HL-60 (cell line): ENCODE measurements around the gene LAMA5.

ENCODE experiments used
- GABPA ChIP-seq: IDR thresholded peaks from 2 replicates; pipeline ENCODE4 v1.6.1; 2012; ENCODE audit warnings: low read depth
- POLR2AphosphoS5 ChIP-seq: IDR thresholded peaks from 2 replicates; pipeline ENCODE4 v1.6.1; 2012; ENCODE audit warnings: low read depth
- SPI1 ChIP-seq: IDR thresholded peaks from 2 replicates; pipeline ENCODE4 v1.6.1; 2012; ENCODE audit warnings: low read depth, mild to moderate bottlenecking, borderline replicate concordance
- TF ChIP-seq, protein P1 (sequence below): IDR thresholded peaks from one replicate; pipeline ENCODE4 v1.5.1; 2011; ENCODE audit warnings: low read length, control low read depth, inconsistent platforms; ENCODE audit not compliant: insufficient read depth
- TF ChIP-seq, protein P2 (sequence below): IDR thresholded peaks from 2 replicates; pipeline ENCODE4 v1.6.1; 2012; ENCODE audit warnings: low read depth; ENCODE audit not compliant: insufficient replicate concordance

DNA sequence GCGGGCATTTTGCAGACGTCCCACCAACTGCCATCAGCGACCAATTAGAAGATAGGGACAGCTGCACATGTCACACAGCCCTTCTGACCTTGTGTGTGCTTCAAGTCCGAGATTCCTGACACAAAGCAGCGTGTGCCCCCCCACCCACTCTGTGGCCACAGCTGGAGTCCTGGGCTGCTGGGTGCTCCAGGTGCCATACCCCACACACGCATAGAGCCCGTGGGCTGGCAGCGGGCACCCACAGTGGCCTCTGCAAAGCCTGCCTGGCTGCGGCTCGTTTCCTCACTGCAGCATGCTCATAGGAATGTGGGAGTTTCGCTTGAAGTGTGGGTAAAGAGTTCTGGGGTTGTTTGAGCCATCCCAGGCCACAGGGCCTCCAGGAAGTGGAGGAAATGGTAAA is 66.8 kb downstream of the LAMA5 start:
- TF ChIP-seq POLR2AphosphoS5 (no peak), GABPA (no peak), SPI1 (no peak)
- TF ChIP-seq, protein P1, sequence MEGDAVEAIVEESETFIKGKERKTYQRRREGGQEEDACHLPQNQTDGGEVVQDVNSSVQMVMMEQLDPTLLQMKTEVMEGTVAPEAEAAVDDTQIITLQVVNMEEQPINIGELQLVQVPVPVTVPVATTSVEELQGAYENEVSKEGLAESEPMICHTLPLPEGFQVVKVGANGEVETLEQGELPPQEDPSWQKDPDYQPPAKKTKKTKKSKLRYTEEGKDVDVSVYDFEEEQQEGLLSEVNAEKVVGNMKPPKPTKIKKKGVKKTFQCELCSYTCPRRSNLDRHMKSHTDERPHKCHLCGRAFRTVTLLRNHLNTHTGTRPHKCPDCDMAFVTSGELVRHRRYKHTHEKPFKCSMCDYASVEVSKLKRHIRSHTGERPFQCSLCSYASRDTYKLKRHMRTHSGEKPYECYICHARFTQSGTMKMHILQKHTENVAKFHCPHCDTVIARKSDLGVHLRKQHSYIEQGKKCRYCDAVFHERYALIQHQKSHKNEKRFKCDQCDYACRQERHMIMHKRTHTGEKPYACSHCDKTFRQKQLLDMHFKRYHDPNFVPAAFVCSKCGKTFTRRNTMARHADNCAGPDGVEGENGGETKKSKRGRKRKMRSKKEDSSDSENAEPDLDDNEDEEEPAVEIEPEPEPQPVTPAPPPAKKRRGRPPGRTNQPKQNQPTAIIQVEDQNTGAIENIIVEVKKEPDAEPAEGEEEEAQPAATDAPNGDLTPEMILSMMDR = no peak
- TF ChIP-seq, protein P2, sequence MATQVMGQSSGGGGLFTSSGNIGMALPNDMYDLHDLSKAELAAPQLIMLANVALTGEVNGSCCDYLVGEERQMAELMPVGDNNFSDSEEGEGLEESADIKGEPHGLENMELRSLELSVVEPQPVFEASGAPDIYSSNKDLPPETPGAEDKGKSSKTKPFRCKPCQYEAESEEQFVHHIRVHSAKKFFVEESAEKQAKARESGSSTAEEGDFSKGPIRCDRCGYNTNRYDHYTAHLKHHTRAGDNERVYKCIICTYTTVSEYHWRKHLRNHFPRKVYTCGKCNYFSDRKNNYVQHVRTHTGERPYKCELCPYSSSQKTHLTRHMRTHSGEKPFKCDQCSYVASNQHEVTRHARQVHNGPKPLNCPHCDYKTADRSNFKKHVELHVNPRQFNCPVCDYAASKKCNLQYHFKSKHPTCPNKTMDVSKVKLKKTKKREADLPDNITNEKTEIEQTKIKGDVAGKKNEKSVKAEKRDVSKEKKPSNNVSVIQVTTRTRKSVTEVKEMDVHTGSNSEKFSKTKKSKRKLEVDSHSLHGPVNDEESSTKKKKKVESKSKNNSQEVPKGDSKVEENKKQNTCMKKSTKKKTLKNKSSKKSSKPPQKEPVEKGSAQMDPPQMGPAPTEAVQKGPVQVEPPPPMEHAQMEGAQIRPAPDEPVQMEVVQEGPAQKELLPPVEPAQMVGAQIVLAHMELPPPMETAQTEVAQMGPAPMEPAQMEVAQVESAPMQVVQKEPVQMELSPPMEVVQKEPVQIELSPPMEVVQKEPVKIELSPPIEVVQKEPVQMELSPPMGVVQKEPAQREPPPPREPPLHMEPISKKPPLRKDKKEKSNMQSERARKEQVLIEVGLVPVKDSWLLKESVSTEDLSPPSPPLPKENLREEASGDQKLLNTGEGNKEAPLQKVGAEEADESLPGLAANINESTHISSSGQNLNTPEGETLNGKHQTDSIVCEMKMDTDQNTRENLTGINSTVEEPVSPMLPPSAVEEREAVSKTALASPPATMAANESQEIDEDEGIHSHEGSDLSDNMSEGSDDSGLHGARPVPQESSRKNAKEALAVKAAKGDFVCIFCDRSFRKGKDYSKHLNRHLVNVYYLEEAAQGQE = no peak
